HG03520 (cell line): ENCODE data around the gene DSCAML1.

Experiments used
- ATAC-seq: cut with Tn5 transposase; IDR thresholded peaks from one replicate; pipeline ENCODE4 v1.9.1; 2021; ENCODE audit warnings: mild to moderate bottlenecking, moderate library complexity; ENCODE audit not compliant: unreplicated experiment

DSCAML1 gene

DNA sequence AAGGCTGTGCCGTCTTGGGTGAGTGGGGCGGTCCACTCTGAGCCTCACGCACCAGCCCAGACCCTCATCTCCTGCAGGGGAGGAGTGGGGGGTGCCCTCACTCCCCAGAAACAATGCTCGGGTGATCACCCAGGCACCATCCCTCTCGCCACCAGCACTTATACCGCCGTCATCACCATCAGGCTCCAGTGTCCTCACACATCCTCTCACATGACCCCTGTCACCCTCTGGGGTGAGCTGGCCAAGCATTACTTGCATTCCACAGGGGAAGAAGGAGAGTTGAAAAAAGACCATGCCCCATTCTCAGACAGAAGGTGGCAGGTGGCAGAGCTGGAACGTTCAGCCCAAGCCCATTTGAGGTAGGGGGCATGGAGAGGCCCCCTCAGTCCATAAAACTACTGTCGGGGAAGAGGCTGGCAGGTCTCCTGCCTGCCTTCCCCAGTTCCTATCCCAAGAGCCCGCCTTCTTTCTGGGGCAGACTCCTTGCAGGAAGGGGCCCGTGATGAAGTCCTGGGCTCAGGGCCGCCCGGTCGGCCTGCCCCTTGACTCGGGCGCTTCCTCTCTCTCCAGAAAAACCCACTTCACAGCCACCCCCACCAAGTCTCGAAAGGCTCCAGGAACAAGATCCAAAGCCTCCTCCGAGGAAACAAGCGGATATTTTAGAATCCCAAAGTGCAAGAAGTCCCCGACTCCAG is 153.3 kb downstream of the DSCAML1 start:
- ATAC-seq, result no peak

DNA sequence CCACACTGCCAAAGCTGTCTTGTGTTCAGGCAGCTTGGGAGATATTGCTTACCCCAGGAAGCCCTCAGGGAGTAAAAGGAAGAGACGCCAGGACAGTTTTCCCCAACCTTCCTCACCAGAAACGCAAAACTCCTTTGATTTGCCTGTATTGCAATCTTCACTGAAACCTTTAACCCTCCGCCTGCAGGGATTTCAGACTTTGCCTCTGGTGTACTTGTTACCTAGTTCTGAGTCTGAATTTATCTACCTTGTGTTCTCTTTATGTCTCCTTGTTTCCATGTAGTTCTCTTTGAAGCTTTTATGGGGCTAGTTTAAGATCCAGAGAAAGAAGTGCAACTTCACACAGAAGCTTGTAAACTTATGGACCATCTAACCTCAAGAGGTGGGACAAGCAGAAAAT is 154.2 kb downstream of the DSCAML1 start:
- ATAC-seq, result no peak

DNA sequence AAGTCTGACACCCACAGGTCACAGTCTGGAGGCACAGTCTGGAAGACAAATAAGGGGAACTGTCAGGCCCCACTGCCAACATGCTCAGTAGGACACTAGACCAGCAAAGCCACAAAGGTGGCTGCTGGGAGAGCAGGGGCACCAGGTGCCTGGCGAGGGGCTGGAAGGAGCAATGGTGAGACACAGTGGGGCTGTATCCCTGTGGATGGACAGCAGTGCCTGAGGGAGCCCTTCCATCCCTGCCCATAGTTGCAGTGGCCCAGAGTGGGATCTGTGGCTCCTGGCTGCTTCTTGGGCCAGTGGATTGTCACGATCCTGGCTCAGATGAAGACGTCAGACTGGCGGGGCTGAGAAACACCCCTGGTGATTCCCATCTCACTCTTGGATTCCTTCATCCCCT is 154.6 kb downstream of the DSCAML1 start:
- ATAC-seq, result no peak

DNA sequence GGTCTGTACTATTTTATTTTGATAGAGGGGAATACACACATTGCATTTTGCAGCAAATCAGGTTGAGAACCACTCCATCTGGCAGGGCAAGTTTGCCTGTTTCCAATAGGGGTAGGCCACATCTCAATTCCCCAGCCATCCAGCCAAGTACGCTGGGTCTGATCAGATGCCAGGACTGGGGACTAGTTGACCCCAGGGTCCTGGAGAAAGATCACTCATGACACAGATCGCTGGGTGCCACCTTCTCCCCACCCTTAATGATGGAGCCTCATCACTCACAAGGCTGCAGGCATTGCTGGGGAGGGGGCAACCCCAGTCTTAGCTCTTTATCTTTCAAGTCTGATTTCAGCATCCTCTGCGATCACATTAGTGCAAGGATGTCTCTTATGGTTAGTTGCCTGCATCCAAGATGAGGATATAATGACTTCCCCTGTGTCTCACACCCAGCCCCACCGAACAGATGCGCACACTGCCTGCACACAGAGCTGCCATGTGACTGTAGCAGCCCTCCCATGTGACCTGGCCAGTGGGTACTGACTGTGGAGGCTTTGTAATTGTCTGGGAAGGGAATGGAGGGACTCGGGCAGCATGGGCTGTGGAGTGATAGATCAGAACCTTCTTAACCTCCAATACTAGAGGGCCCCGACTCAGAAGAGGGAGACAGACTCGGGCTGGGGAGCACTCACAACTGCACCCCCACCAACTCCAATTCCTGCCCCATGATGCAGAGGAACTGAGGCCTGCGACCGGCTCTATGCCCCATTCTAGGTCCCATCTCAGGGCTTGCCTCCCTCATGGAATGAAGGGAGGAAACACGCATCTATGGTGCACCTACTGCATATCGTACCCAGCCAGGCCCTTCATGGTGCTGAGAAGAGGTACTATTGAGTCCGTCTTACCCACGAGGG is 155.8 kb downstream of the DSCAML1 start:
- no peak for ATAC-seq

DNA sequence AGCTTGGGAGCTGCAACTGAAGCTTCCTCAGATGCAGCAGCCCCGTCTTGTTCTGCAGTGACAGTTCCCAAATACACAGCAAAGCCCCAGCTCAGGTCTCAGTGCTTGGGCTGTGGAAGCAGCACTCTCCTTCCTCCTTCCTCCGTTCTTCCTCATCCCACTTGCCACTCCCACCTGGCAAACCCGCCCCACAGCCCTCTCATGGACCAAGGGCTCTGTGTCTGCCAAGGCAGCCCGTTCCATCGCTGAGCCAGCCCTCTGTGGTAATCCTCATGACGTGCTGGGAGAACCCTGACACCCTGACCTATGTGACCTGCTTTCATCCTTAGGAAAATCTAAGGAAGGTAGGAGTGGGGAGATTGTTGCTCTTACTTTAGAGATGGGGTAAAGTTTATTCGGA is 157.0 kb downstream of the DSCAML1 start:
- ATAC-seq, result no peak

DNA sequence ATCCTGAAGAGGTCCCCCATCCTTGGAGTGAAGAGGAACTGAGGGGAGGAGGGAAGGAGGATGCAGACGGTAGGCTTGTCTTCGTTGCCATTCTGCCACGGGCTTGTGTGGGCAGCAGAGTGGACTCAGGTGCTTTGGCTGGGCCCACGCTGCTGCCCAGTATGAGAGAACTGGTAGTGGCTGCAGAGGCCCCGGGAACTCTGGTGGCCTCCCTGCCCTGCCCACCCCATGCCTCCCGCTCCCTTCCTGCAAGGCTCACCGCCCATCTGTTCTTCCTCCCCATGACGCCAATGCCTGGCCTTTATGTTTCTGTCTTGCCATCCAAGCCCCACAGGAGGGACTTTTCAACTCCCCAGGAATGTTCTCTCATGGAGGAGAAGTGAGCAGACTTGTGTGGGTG is 157.4 kb downstream of the DSCAML1 start:
- ATAC-seq, result no peak

DNA sequence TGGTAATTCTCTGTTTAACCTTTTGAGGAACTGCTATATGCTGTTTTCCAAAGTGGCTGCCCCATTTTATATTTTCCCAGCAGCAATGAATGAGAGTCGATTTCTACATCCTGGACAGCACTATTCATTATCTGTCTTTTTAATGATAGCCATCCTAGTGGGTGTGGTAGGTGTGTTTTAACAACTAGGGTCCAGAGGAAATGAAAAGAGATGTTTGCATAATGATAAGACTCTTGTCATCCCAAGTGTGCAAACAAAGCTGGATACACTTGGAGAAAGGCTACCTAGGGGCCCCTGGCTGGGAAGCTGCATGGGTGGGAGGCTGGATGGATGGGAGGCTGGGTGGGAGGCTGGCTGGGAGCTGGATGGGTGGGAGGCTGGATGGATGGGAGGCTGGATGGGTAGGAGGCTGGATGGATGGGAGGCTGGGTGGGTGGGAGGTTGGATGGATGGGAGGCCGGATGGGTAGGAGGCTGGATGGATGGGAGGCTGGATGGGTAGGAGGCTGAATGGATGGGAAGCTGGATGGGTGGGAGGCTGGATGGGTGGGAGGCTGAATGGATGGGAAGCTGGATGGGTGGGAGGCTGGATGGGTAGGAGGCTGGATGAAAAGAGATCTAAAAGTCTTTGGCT is 158.0 kb downstream of the DSCAML1 start:
- ATAC-seq, result no peak

DNA sequence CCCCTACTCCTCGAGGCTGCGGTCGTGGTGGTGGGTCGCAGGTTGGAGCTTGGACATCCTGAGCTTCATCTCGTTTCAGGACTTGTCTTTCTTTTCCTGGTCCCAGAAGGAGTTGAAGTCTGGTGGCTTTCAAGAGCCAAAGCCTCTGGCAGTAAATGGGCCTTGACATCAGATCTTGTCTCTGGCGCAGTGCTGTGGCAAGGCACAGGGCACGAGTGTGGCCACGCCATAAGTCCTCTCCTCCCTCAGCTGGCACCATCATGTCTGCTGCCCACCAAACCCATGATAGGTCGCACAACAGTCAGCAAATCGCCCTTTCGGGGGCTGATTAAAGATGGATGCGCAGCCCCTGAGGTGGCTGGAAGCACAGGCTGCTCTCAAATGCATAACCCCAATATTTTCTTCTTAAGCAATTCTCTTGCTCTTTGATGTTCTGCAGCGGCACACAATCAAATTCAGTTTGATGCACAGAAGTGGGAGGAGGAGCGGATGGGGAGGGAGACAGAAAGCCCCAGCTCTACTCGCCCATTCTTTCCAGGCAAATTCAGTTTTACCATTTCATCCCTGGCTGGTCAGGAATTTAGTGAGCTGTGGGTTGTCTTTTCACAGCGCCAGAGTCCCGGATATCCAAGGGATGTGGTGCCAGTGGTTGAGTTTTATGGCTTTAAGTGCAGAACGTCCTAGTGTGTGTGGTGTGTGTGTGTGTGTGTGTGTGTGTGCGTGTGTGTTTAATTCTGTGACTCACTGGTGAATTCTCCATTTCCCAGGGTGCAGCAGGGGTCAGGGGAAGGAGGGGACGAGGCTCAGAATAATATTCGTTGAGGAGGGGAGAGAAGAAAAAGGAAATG is 162.0 kb downstream of the DSCAML1 start:
- no peak for ATAC-seq

DNA sequence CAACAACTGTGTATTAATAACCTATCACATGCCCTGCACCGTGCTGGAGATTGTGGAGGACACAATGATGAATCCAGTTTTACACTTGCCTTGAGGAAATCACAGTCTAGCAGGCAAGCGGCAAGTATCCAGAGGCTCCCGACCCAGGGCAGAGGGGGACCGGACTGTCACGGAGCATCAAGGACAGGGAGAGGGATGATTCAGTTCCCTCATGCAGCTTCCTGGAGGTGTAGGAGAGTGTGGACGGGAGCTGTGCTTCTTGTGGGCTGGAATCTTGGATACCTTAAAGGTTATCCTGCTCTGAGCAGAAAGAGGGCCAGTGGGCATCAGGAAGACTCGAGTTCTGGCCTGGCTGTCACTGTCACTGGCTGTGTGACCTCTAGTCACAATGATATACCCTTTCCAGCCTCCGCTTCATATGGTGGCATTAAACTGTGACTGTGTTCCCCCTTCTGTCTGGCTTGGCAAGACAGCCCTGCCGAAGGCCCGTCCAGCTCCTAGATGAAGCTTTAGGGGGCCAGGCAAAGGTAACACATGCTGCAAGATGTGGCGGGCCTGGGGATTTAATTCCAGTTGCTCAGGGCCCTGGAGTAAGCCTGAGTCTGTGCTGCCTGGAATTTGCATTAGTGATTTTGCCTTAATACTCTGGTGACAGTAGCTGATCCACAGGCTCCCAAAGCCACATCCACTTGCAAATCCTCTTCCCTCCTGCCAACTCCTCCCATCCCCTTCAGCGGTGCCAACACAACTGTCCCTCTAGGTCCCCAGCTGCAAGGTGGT is 162.8 kb downstream of the DSCAML1 start:
- no peak for ATAC-seq

DNA sequence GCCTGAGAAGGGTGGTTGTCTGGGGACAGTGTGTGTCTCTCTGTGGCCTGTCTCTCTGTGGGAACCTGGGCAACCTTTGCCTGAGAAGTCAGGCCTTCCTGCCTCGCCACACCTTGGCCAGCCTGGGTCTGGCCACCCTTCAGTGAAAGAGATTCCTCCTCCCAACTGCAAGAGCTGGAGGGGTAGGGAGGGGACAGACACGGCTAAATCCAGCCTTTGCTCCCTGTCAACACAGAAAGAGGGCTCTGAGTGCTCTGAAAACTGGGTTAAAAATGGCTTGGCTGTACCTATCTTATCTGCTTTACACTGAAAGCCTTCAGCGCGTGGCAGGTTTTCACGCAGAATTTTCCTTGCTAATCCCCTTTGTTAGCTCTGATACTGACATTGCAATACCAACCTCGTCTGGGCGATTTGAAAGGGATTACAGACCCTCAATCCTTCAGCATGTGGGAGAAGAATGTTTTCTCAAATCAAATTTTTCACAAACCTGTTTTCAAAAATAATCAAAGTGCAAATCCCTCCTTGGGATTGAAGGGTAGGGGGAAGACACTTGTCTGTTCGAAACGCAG is 163.7 kb downstream of the DSCAML1 start:
- ATAC-seq, result no peak

DNA sequence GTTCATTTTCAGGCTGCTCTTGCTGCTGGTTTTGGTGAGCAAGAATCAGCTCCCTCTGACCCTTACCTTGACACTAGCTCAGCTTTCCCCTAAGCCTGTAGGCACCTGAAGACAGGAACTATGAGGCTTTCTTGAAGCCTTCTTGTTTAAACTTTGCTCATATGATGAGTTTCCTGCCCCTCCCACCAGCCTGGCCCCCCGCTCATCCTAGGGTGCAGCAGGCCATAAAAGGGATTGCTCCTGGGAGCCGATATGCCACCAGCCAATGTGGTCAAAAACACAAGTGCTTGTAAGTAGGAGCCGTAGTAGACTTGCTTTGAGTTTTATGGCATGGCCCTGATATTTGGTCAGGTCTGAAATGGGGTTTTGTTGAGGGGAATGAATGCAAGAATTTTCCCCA is 164.7 kb downstream of the DSCAML1 start:
- ATAC-seq, result no peak

DNA sequence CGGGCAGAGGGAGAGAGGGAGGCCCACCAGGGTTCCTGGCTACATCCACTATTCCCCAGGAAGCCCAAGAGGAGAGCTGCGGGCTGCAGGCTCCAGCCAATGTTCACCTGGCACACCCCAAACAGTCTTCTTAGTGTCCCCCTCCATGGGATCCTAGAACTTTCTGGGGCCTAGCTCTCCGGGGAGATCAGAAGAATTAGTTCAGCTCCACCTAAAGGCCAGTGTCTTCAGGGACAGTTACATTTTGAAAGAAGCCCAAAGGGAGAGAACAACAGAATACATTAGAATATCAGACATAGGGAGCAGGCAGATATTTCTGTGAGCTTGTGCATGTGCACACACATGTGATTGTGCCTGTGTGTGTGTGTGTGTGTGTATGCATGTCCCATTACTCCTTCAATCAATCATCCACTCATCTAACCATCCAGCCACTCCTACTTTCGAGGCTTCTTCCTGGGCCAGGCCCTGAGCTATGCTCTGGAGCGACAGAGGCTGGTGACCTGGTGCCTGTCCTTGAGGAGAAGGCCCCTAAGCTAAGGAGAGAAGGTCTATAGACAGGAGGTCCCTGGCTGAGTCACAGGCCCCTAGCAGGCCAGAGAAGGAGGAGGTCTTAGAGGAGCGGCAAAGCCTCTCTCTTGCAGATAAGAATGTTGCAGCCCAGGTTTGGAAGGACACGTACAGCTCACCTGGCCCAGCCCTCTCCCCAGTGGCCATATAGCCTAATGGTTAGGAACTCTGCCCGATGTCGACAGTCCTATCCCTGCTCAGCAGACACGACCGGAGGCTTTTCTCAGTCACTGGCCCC is 165.5 kb downstream of the DSCAML1 start:
- no peak for ATAC-seq

DNA sequence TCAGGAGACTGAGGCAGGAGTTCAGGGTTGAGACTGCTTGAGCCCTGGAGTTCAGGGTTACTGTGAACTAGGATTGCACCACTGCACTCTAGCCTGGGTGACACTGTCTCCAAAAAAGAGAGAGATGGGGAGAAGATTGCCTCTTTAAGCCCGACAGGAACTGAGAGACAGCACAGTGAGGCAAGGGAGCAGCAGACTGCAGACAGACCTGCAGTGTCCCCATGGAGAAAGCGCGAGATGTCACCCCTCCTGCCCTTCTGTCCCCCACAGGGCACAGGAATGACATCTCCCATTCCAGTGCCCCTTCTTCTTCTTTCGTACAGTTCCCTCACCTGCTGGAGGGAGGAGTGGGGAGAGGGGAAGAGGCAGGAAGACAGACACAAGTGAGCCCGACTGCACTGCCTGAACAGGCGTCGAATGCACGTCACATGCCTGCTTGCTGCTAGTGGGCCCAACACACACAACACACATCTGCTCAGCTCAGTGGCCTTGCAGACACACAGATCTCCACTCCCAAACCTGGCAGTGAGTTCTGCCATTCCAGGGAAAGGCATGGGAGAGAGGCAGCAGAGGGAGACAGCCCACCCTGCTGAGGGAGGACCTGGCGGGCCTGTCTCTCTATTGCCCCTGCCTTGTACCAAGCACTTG is 167.0 kb downstream of the DSCAML1 start:
- ATAC-seq, result no peak

DNA sequence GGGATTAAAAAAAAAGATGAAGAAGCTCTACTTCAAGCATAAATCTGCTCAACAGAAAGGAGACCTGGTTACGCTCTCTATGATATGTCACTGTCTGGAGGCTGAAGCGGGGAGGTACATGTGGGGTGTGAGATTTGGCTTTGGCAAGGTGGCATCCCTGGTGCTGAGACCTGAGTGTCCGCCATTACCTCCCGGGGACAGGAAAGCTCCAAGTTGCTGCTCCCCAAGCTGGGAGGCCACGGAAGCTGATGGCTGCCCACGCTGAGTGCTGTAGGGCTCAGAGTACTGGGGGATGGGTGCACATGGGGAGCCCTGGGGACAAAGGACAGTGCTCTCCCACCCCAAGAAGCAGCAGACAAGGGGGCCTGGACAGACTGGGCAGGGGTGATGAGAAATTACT is 167.9 kb downstream of the DSCAML1 start:
- ATAC-seq, result no peak

DNA sequence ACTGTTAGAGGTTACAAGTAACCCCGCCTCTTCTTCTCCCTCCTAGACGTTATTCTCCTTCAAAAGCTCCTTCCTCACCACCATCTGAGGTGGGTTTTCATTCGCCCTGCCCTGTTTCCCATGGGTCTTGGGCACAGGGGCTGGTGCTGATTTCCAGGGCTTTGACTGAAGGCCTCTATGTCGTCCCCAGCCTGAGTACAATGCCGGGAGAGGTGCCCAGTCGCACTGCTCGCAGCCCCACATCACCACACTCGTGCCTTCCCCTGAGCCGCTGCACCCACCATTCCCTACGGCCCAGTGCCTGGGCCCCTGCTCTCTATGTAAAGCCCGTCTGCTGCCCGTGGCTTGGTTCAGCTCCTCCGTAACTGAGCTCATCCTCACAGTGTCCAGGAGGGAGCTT is 169.8 kb downstream of the DSCAML1 start:
- ATAC-seq, result no peak

DNA sequence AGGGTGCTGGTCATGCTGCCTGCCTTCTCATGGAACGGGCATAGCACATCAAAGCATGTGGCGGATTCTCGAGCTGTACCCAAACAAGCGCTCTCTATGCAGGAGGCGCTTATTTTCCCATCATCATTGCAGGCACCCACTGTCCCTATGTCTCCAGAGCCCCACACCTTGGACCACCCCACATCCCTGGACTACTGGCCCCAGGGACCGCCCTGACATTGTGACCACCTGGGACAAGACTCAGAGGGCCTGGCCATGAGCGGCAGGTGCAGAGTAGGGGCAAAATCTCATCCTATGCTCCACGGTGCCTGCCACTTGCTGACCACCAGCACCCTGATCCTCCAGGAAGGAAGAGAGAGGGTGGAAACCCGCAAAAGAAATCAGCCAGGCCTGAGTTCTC is 170.4 kb downstream of the DSCAML1 start:
- ATAC-seq, result no peak

DNA sequence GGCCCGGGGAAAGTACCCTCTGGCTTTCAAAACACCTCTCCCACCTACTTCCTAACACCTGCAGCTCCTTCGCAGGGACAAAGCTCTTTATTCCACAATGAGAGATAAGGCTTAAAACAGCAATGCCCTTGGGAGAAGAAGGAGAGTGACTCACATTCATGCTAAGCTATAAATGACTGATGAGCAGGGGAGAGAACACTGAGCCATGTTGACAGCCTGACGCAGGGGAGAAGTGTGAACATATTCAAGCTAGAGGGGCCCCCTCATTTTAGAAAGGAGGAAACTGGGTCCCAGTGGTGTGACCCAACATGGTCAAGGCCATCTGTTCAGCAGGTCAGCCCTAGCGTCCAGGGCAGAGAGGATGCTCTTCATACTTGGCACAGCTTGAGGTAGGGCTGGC is 171.8 kb downstream of the DSCAML1 start:
- ATAC-seq, result no peak

DNA sequence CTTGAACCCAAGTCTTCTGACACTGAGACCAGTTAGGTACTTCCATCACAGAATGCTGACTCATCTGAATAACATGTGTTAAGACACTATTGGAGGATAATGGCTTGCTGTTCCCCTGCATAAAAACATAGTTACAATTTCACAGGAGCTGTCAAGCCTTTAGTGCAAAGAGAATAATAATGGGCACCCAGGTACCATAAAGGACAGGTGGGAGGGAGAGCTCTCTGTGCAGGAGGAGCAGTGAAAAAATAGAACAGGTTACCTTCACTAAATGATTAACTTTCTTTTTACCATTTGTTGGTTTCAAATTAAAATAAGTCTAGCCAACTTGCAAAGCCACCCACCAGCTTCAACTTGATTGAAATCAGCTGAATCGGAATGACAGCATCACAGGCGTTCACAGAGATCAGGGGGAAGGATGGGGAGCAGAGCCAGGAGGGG is 173.2 kb downstream of the DSCAML1 start:
- ATAC-seq, result no peak
